Esophagus muscularis mucosa (tissue), 4 donors: ENCODE data around the gene RPL6.

Source experiments
- CTCF ChIP-seq, 3 experiments: fragments of 200-600 bp in 2 of 3; fragments of 450-650 bp in 1 of 3; sonication (generic) in 2 of 3; IDR thresholded peaks; one replicate each; pipeline ENCODE4 v1.5.1; 2017 to 2019; ENCODE audit warnings: antibody characterized with exemption in 3 of 3, mild to moderate bottlenecking in 2 of 3, moderate library complexity in 1 of 3
- EP300 ChIP-seq: sonication (generic); formaldehyde crosslinking; IDR thresholded peaks from one replicate; pipeline ENCODE4 v1.6.1; 2017; ENCODE audit warnings: antibody characterized with exemption
- POLR2A ChIP-seq: fragments of 450-650 bp; IDR thresholded peaks from one replicate; pipeline ENCODE4 v1.6.1; 2017; ENCODE audit warnings: antibody characterized with exemption, moderate library complexity, mild to moderate bottlenecking, low read depth
- POLR2AphosphoS5 ChIP-seq, 2 donors: sonication (generic); formaldehyde crosslinking; IDR thresholded peaks; one replicate each; pipeline ENCODE4 v1.6.1; 2017; ENCODE audit warnings: antibody characterized with exemption in 2 of 2

- no peak for TF ChIP-seq CTCF (IDR thresholded peaks at IDR 0.05)
- TF ChIP-seq POLR2A: no peak
- no peak for TF ChIP-seq POLR2AphosphoS5 (IDR thresholded peaks at IDR 0.05)
- TF ChIP-seq EP300: no peak
Observed at GRCh38 chr12:112409906-112410244, 470 bp upstream of the RPL6 start.
